Neuronal stem cell (in vitro differentiated cells): ENCODE results near the gene PCNA. TPM values are rescaled to one million over a fixed set of nuclear protein-coding genes. Genes with fewer than 3 reads are reported as not detected.

Experiments
- small RNA-seq: library from polyadenylated mRNA; stranded (forward); fragments of <200 nt; extraction: miRNeasy Mini kit (QIAGEN cat#:217004); gene quantifications from one replicate; pipeline ENCODE3, GENCODE V24; 2013; ENCODE audit not compliant: insufficient read depth

Gene PCNA

Small RNAs within 50 kb of the gene (small RNA-seq; reads per million reads assigned to genes)
- gene RF00019 (not detected), gene RF00568 (not detected), gene RNA5SP474 (not detected)
